Tibial nerve (tissue), 4 donors: ENCODE results near the gene HSCB. TPM values are rescaled to one million over a fixed set of nuclear protein-coding genes. Genes with fewer than 3 reads are reported as not detected.

Source experiments
- total RNA-seq, 4 donors: library from RNA; depleted of rRNA; stranded (reverse); fragments of >200 nt; gene quantifications; one replicate each; pipeline ENCODE4 v1.1.0, GENCODE V29; 2016

The HSCB gene
- total RNA-seq, 4 donors from 2014 or later, result 20.0 to 38.7 (median 27.0) TPM

Other genes starting within 250 kb of the HSCB start
- 100 to 1,000 TPM in 3 of 4 donors, 10 to 100 TPM in 1; 83.9 to 177 (median 128) TPM for gene TTC28, start 62.2 kb upstream of the HSCB start, total RNA-seq
- 10 to 100 TPM in 2 of 4 donors, 1 to 10 TPM in 2; 7.4 to 22.0 (median 13.1) TPM for gene CHEK2, start 219 bp upstream of the HSCB start, total RNA-seq
- 10 to 100 TPM; 16.7 to 22.4 (median 20.6) TPM for gene CCDC117, start 30.7 kb downstream of the HSCB start, total RNA-seq
- 100 to 1,000 TPM in 3 of 4 donors, 10 to 100 TPM in 1; 65.6 to 113 (median 111) TPM for gene XBP1, start 58.5 kb downstream of the HSCB start, total RNA-seq
- 10 to 100 TPM; 18.0 to 37.9 (median 23.5) TPM for gene ZNRF3, start 141.5 kb downstream of the HSCB start, total RNA-seq